ENCODE measurements around the gene F3. TPM values are rescaled to one million over a fixed set of nuclear protein-coding genes. Genes with fewer than 3 reads are reported as not detected.
A peak's percentile ranks its signal among the peaks of the same experiment; 100 is the strongest.

F3 gene
- total and polyA plus RNA-seq, 2 of the 13 experiments (the other 11 are each of a cell fraction or from before 2014, with no cell fraction given): 5.8 to 9.0 TPM

DNA sequence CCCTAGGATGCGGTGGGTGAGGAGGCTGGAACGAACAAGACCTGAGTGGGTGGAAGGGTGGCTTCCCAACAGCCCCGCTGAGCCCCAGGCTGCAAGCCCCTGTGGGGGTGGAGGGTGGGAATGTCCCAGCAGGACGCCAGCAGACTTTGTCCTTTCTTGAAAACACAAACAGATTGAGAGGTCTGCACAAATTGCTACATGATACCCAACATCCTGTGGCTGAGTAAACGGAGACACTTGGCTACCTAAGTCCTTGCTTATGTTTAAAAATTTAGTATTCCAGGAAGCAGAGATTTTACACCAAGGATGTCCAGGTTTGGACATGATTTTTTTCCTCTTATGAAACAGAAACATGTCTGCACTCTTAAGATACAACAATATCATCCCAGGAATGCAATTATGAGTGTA lies 11.8 kb upstream of the F3 start (continued):
- TF ChIP-seq, protein P1, sequence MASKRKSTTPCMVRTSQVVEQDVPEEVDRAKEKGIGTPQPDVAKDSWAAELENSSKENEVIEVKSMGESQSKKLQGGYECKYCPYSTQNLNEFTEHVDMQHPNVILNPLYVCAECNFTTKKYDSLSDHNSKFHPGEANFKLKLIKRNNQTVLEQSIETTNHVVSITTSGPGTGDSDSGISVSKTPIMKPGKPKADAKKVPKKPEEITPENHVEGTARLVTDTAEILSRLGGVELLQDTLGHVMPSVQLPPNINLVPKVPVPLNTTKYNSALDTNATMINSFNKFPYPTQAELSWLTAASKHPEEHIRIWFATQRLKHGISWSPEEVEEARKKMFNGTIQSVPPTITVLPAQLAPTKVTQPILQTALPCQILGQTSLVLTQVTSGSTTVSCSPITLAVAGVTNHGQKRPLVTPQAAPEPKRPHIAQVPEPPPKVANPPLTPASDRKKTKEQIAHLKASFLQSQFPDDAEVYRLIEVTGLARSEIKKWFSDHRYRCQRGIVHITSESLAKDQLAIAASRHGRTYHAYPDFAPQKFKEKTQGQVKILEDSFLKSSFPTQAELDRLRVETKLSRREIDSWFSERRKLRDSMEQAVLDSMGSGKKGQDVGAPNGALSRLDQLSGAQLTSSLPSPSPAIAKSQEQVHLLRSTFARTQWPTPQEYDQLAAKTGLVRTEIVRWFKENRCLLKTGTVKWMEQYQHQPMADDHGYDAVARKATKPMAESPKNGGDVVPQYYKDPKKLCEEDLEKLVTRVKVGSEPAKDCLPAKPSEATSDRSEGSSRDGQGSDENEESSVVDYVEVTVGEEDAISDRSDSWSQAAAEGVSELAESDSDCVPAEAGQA (IDR thresholded peaks at IDR 0.05; ENCODE audit: low read depth): no peak
- TF ChIP-seq, protein P1 (CRISPR knock-in tag; IDR thresholded peaks at IDR 0.05; ENCODE audit: borderline replicate concordance): no peak
- TF ChIP-seq ZNF720 (CRISPR knock-in tag; IDR thresholded peaks at IDR 0.05) (no peak), EP300 (IDR thresholded peaks at IDR 0.05; ENCODE audit: low read depth in 2 of 2, low read length in 2 of 2) (no peak), EP300 (CRISPR knock-in tag; IDR thresholded peaks at IDR 0.05; ENCODE audit: borderline replicate concordance) (0 out of 2 replicates have a peak, but pooled peaks have one; percentile 13), ZBTB7A (CRISPR knock-in tag; IDR thresholded peaks at IDR 0.05) (no peak), ZNF225 (CRISPR knock-in tag; IDR thresholded peaks at IDR 0.05) (no peak), KAT8 (CRISPR knock-in tag; IDR thresholded peaks at IDR 0.05) (no peak), ZNF703 (CRISPR knock-in tag; IDR thresholded peaks at IDR 0.05; ENCODE audit: borderline replicate concordance) (no peak), NR1H2 (CRISPR knock-in tag; IDR thresholded peaks at IDR 0.05; ENCODE audit: borderline replicate concordance, low read depth) (no peak), CBX1 (IDR thresholded peaks at IDR 0.05; ENCODE audit: low read depth) (no peak), PHF21A (CRISPR knock-in tag; IDR thresholded peaks at IDR 0.05) (0 out of 2 replicates have a peak, but pooled peaks have one; percentile 28), HNF4A (CRISPR knock-in tag; IDR thresholded peaks at IDR 0.05) (peak; percentile 29; the same call in 1 of the 2 replicates), ZNF792 (CRISPR knock-in tag; IDR thresholded peaks at IDR 0.05) (no peak), ZNF850 (CRISPR knock-in tag; conservative IDR thresholded peaks at IDR 0.05) (no peak)
- TF ChIP-seq, protein P2, sequence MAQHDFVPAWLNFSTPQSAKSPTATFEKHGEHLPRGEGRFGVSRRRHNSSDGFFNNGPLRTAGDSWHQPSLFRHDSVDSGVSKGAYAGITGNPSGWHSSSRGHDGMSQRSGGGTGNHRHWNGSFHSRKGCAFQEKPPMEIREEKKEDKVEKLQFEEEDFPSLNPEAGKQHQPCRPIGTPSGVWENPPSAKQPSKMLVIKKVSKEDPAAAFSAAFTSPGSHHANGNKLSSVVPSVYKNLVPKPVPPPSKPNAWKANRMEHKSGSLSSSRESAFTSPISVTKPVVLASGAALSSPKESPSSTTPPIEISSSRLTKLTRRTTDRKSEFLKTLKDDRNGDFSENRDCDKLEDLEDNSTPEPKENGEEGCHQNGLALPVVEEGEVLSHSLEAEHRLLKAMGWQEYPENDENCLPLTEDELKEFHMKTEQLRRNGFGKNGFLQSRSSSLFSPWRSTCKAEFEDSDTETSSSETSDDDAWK (CRISPR knock-in tag; IDR thresholded peaks at IDR 0.05): no peak
- TF ChIP-seq, protein P3, sequence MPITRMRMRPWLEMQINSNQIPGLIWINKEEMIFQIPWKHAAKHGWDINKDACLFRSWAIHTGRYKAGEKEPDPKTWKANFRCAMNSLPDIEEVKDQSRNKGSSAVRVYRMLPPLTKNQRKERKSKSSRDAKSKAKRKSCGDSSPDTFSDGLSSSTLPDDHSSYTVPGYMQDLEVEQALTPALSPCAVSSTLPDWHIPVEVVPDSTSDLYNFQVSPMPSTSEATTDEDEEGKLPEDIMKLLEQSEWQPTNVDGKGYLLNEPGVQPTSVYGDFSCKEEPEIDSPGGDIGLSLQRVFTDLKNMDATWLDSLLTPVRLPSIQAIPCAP (CRISPR knock-in tag; IDR thresholded peaks at IDR 0.05; ENCODE audit: low read depth): no peak
- TF ChIP-seq, protein P4, sequence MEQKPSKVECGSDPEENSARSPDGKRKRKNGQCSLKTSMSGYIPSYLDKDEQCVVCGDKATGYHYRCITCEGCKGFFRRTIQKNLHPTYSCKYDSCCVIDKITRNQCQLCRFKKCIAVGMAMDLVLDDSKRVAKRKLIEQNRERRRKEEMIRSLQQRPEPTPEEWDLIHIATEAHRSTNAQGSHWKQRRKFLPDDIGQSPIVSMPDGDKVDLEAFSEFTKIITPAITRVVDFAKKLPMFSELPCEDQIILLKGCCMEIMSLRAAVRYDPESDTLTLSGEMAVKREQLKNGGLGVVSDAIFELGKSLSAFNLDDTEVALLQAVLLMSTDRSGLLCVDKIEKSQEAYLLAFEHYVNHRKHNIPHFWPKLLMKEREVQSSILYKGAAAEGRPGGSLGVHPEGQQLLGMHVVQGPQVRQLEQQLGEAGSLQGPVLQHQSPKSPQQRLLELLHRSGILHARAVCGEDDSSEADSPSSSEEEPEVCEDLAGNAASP (CRISPR knock-in tag; IDR thresholded peaks at IDR 0.05; ENCODE audit: borderline replicate concordance): no peak
- TF ChIP-seq, protein P5, sequence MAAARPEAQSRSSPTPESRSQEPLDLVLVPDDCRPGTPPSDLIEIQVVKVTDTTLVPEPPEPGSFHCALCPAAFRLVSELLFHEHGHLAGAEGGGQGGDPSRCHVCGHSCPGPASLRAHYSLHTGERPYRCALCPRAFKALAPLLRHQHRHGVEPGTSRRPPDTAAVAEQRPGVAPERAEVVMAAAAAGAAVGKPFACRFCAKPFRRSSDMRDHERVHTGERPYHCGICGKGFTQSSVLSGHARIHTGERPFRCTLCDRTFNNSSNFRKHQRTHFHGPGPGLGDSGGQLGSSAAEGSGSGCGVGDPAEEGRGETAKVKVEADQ (CRISPR knock-in tag; IDR thresholded peaks at IDR 0.05; ENCODE audit: borderline replicate concordance): no peak
- TF ChIP-seq, protein P6, sequence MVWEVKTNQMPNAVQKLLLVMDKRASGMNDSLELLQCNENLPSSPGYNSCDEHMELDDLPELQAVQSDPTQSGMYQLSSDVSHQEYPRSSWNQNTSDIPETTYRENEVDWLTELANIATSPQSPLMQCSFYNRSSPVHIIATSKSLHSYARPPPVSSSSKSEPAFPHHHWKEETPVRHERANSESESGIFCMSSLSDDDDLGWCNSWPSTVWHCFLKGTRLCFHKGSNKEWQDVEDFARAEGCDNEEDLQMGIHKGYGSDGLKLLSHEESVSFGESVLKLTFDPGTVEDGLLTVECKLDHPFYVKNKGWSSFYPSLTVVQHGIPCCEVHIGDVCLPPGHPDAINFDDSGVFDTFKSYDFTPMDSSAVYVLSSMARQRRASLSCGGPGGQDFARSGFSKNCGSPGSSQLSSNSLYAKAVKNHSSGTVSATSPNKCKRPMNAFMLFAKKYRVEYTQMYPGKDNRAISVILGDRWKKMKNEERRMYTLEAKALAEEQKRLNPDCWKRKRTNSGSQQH (CRISPR knock-in tag; IDR thresholded peaks at IDR 0.05; ENCODE audit: low read depth): no peak
